Fibroblast of the aortic adventitia (primary cell): ENCODE measurements around the gene MAPK7. TPM values are rescaled to one million over a fixed set of nuclear protein-coding genes. Genes with fewer than 3 reads are reported as not detected.

ENCODE experiments used
- DNase-seq: peaks from one replicate; pipeline ENCODE4 v3.0.0-alpha.2; 2010; ENCODE audit warnings: low read depth
- H3K4me3 ChIP-seq: 2 replicates; pipeline ENCODE4 v1.5.1; 2011; ENCODE audit warnings: low read depth, mild to moderate bottlenecking, control low read depth, low read length, moderate library complexity
- total RNA-seq: library from RNA; depleted of rRNA; stranded (reverse); fragments of >200 nt; gene quantifications from 2 replicates; pipeline ENCODE4 v1.2.3, GENCODE V29; 2012; ENCODE audit warnings: low replicate concordance
- TF ChIP-seq, protein P1 (sequence below): IDR thresholded peaks from 2 replicates; pipeline ENCODE4 v1.5.1; 2011; ENCODE audit warnings: mild to moderate bottlenecking, low read length, control low read depth, inconsistent platforms; ENCODE audit not compliant: insufficient read depth

MAPK7 gene
- total RNA-seq, 1 donor: 24.0 TPM

DNA sequence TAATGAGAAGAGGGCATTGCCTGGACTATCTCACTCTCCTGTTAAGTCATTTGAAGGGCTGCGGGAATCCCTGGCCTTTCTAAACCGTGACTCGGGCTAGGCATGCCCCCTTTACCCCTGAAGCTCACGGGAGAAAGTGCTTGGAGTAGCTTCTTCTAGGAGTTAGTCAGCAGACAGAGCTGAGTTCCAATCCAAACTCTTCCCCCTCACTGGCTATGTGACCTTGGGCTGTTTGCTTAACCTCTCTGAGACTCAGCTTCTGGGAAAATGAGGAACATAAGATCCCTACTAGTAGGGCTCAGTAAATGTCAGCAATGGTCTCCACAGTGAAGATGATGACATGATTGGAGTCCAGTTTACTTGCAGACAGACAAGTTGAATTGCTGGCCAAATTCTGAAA lies 10.1 kb upstream of the MAPK7 start:
- no peak for DNase-seq
- TF ChIP-seq, protein P1, sequence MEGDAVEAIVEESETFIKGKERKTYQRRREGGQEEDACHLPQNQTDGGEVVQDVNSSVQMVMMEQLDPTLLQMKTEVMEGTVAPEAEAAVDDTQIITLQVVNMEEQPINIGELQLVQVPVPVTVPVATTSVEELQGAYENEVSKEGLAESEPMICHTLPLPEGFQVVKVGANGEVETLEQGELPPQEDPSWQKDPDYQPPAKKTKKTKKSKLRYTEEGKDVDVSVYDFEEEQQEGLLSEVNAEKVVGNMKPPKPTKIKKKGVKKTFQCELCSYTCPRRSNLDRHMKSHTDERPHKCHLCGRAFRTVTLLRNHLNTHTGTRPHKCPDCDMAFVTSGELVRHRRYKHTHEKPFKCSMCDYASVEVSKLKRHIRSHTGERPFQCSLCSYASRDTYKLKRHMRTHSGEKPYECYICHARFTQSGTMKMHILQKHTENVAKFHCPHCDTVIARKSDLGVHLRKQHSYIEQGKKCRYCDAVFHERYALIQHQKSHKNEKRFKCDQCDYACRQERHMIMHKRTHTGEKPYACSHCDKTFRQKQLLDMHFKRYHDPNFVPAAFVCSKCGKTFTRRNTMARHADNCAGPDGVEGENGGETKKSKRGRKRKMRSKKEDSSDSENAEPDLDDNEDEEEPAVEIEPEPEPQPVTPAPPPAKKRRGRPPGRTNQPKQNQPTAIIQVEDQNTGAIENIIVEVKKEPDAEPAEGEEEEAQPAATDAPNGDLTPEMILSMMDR: no peak
- no peak overlapping the region for H3K4me3 ChIP-seq

DNA sequence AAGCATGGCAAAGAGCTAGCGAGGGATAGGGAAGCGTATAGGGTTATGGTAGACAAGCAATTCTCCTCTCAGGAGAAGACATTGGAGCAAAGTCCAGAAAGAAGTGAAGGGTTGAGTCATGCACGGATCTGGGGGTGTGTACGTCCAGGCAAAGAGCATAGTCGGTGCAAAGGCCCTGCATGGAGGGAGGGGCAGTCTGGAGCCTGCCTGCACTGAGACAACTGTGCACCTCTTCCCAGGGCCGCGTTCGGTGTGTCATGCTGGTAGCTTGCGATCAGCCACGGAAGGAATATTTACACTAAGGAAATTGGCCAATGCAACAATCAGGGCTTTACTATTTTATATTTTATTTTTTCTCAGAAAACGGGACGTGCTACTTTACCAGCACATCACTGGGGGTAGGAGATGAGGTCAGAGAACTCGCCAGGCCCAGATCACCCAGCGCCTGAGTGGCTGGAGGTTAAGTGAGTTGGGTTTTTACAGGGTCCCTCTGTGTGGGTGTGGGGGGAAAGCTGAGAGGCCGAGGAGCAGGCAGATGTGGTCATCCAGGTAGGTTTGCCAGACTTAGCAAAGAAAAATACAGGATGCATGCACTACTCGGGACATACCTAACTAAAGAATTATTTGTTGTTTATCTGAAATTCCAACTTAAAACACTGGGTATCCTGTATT lies 9.1 kb upstream of the MAPK7 start:
- TF ChIP-seq, protein P1: no peak
- H3K4me3 ChIP-seq: no peak overlapping the region
- no peak for DNase-seq

DNA sequence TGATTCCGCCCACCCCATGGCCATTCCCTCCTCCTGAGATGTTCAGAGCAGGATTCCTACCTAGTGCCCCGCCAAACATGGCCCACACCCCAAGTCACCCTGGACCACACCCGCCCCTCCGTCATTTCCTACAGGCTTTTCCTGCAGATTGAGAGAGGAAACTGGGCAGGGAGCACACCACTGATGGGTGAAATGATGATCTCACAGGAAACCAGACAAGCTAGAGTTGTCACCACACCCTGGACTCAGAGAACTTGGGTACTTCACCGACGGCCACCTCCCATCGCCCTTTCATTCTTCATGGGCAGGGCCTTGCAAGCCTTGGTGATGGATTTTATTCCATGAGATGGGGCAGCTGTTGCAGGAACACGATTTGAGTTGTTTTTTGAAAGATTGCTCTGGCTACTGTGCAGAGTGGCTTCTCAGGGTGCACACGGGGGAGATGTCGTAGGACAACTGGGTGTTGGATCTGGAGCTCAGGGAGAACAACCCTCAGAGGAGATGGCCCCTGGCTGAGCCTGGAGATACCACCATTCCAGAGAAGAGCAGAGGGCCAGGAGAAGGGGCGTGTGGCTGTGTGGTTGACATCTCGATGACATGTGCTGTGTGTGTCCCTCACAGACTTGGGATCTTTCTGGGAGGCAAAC lies 8.3 kb upstream of the MAPK7 start:
- TF ChIP-seq, protein P1: no peak
- no peak overlapping the region for H3K4me3 ChIP-seq
- DNase-seq: no peak

DNA sequence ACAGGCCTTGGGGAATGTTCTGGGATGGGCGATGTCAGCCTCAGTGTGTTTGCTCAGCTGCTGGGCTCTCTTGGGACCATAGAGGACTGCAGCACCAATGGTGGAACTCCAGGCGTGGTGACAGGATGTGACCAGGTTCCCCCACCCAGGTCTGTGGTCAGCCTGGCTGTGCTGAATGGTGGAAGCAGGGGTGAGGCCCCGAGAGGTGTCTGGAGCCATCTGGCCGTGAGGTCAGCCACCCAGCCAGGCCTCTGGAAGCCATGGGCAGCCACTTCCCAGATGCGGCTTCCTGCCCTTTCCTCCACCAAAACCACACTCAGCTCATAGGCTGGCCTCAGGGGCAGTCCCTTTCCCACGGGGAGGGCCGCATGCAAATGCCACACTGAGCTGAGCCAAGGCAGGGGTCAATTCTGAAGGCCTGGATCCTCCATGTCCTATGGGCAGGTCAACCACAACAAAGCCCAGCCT lies 7.8 kb upstream of the MAPK7 start:
- DNase-seq: no peak

DNA sequence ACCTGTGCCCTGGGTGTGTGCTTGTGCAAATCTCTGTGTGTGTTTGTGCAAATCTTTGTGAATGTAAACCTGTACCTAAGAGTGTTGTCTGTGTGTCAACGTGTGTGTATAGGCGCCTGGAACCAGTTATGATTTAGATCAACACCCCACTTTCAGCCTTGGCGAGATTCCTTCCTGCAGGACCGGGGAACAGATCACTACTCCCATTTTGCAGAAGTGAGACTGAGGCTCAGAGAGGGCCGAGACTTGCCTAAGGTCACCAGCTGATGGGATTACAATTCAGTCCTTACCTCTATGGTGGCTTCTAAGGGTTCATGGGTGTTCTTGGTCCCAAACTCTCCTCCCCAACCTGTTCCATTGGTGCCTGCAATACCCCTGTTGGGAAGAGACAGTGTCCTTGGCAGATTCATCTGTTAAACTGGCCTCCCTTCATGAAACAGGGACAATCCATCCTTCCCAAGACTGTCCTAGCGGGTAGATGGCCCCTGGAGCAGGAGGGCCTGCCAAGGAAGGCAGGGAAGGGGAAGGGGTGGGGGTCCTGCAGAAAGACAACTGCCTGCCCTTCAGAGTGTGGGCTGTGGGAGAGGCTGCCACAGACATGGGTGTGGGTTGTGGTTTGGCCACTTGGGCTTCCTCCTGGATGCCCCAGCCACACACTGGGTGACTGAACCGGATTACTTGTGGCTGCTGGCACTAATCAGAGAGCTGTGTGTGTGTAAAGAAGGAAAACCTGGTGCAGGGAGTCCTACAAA lies 6.9 kb upstream of the MAPK7 start:
- H3K4me3 ChIP-seq: no peak overlapping the region
- TF ChIP-seq, protein P1: no peak
- DNase-seq: no peak

More for the DNA sequence above, 7.8 kb upstream of the MAPK7 start:
- H3K4me3 ChIP-seq: no peak overlapping the region
- TF ChIP-seq, protein P1: no peak

DNA sequence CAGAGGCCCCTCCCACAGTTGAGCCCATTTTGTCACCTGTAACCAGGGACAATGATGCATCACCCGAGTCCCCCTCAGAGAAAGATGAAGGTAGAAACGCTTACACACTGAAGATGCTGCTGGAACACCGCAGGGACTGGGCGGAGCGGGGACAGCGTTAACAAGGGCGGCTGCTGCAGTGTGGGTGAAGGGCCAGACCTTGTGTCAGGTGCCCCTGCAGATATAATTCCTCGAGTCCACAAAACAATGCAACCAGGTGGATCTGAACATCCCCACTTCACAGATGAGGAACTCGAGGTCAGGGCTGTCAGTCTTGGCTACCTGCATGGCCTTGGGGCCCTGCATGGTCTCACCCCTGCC lies 6.3 kb upstream of the MAPK7 start:
- TF ChIP-seq, protein P1: no peak
- no peak overlapping the region for H3K4me3 ChIP-seq
- no peak for DNase-seq
